Sciatic nerve (tissue), 2 donors: ENCODE results near the gene CDH20. TPM values are rescaled to one million over a fixed set of nuclear protein-coding genes. Genes with fewer than 3 reads are reported as not detected.
"Not testable (repeated sequence)": the region's sequence is repeated elsewhere in the genome, so short reads cannot be mapped to it uniquely, and the experiment has no call there.

Experiments
- ATAC-seq: fragments of 200-7000 bp; cut with Tn5 transposase; one replicate; pipeline ENCODE4 v1.9.1; 2020; ENCODE audit warnings: mild to moderate bottlenecking, moderate library complexity
- DNase-seq: peaks from one replicate; pipeline ENCODE4 v3.0.0-alpha.2; 2020; ENCODE audit warnings: low spot score
- intact Hi-C: fragments of 100-400 bp; cut with DNase I; formaldehyde crosslinking; loops from one replicate; pipeline ENCODE4 v1.14.2; 2022
- total RNA-seq: library from RNA; stranded (reverse); fragmentation: NEBNext Ultra II Directional; extraction: Animal tissue kit (Norgen Biotek cat#: 25700); gene quantifications from one replicate; pipeline ENCODE4 v1.2.1, GENCODE V29; 2021
- donor health status: DM: no; HTN: no; CAD: no.
- donor health status: DM: no; HTN: no; CAD: no.

CDH20 gene
- total RNA-seq, 1 donor from 2014 or later: 2.4 TPM

GRCh38 chr18:61336766-61337165 lies 3.5 kb downstream of the CDH20 start:
- no peak for DNase-seq
- ATAC-seq: no peak
- intact Hi-C loops: no loop called here

GRCh38 chr18:61337527-61337926 lies 4.3 kb downstream of the CDH20 start:
- no peak for ATAC-seq
- intact Hi-C loops: no loop called here
- DNase-seq: no peak

GRCh38 chr18:61340148-61340547 lies 6.9 kb downstream of the CDH20 start:
- no peak for DNase-seq
- intact Hi-C loops: no loop called here
- ATAC-seq: no peak

GRCh38 chr18:61348230-61348629 lies 15.0 kb downstream of the CDH20 start:
- intact Hi-C loops: no loop called here
- no peak for ATAC-seq

GRCh38 chr18:61350578-61350977 lies 17.3 kb downstream of the CDH20 start:
- no peak for ATAC-seq
- intact Hi-C loops: no loop called here
- no peak for DNase-seq

More at GRCh38 chr18:61348230-61348629, 15.0 kb downstream of the CDH20 start:
- DNase-seq: no peak

- intact Hi-C loops: no loop called here
- ATAC-seq: no peak
Measured at GRCh38 chr18:61352059-61352458, 18.8 kb downstream of the CDH20 start.

GRCh38 chr18:61352611-61353010 lies 19.4 kb downstream of the CDH20 start:
- ATAC-seq: no peak
- no peak for DNase-seq
- intact Hi-C loops: no loop called here

More at GRCh38 chr18:61352059-61352458, 18.8 kb downstream of the CDH20 start:
- no peak for DNase-seq

- DNase-seq (no peak), ATAC-seq (no peak)
- intact Hi-C loops: no loop called here
Measured at GRCh38 chr18:61360404-61361383, 27.5 kb downstream of the CDH20 start.

- intact Hi-C loops: no loop called here
- no peak for DNase-seq
- ATAC-seq: no peak
Measured at GRCh38 chr18:61362511-61362910, 29.3 kb downstream of the CDH20 start.

- DNase-seq (no peak), ATAC-seq (no peak)
- intact Hi-C loops: no loop called here
Measured at GRCh38 chr18:61364953-61365352, 31.7 kb downstream of the CDH20 start.

GRCh38 chr18:61368001-61368400 lies 34.8 kb downstream of the CDH20 start:
- intact Hi-C loops: no loop called here
- DNase-seq (no peak), ATAC-seq (no peak)

GRCh38 chr18:61369671-61370070 lies 36.4 kb downstream of the CDH20 start:
- intact Hi-C loops, ATAC-seq, DNase-seq: not testable (repeated sequence)

- no peak for DNase-seq
- ATAC-seq: no peak
- intact Hi-C loops: no loop called here
Measured at GRCh38 chr18:61371111-61371510, 37.9 kb downstream of the CDH20 start.

GRCh38 chr18:61379827-61380226 lies 46.6 kb downstream of the CDH20 start:
- intact Hi-C loops: no loop called here
- no peak for DNase-seq
- ATAC-seq: no peak

- intact Hi-C loops: no loop called here
- no peak for ATAC-seq
- no peak for DNase-seq
Measured at GRCh38 chr18:61388010-61388409, 54.8 kb downstream of the CDH20 start.

- no peak for ATAC-seq
Measured at GRCh38 chr18:61394983-61395382, 61.8 kb downstream of the CDH20 start.

GRCh38 chr18:61397222-61397621 lies 64.0 kb downstream of the CDH20 start:
- no peak for ATAC-seq
- no peak for DNase-seq
- intact Hi-C loops: no loop called here

More at GRCh38 chr18:61394983-61395382, 61.8 kb downstream of the CDH20 start:
- DNase-seq: no peak
- intact Hi-C loops: no loop called here

- intact Hi-C loops: no loop called here
- ATAC-seq: no peak
Measured at GRCh38 chr18:61398961-61399705, 65.9 kb downstream of the CDH20 start.

GRCh38 chr18:61400016-61400635 lies 66.9 kb downstream of the CDH20 start:
- no peak for ATAC-seq
- no peak for DNase-seq
- intact Hi-C loops: no loop called here

More at GRCh38 chr18:61398961-61399705, 65.9 kb downstream of the CDH20 start:
- no peak for DNase-seq
